ENCODE measurements around the gene TMEM53. TPM values are rescaled to one million over a fixed set of nuclear protein-coding genes. Genes with fewer than 3 reads are reported as not detected.
A peak's percentile ranks its signal among the peaks of the same experiment; 100 is the strongest.

Gene TMEM53
- total RNA-seq, 2 experiments from 2014 or later = 4.5 to 4.9 TPM

- Mint-ChIP-seq H3K9me3 (no peaks in the 10 kb centered on the region), H3K4me1 (ENCODE audit: low read depth) (peaks cover 16% of the 10 kb centered on the region), H3K36me3 (ENCODE audit: low read depth) (no peaks in the 10 kb centered on the region), H3K4me3 (no peak overlapping the region), H3K27ac (no peak overlapping the region), H3K27me3 (ENCODE audit: low read depth) (no peaks in the 10 kb centered on the region)
- CTCF ChIA-PET = interaction anchor here (0.9 to 4.4 kb wide), 4 partner anchors 10 to 43 kb away, joined by 3 to 38 read pairs (median 3); no protein-coding TSS in a partner anchor
- DNase-seq = peak; percentile 45
- intact Hi-C loops (cut with micrococcal nuclease) = no loop called here
Measured at GRCh38 chr1:44664730-44665370, 9.4 kb downstream of the TMEM53 start.

DNA sequence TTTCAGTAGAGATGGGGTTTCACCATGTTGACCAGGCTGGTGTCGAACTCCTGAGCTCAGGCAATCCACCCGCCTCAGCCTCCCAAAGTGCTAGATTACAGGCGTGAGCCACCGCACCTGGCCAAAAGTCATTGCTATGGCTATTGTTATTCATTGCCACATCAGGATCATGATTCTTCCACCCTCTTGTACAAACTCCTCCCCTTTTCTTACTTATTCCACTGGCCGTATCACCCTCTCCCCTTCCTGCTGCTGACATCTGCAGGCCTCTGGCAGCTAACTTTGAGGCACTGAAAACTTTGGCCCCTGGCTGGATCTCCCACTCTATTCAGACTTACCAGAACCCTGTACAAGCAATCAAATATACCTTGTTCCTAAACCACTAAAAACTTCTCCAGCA is 10.9 kb downstream of the TMEM53 start:
- no peak for DNase-seq
- CTCF ChIA-PET = interaction anchor here (4.4 kb wide), 1 partner anchor 11 kb away, joined by 38 read pairs; no protein-coding TSS in a partner anchor
- intact Hi-C loops (cut with micrococcal nuclease) = no loop called here
- H3K4me1 Mint-ChIP-seq (ENCODE audit: low read depth) = peaks cover 16% of the 10 kb centered on the region
- H3K27me3 Mint-ChIP-seq (ENCODE audit: low read depth) = no peaks in the 10 kb centered on the region
- H3K9me3 Mint-ChIP-seq = no peaks in the 10 kb centered on the region
- no peak overlapping the region for H3K27ac Mint-ChIP-seq
- no peak overlapping the region for H3K4me3 Mint-ChIP-seq
- H3K36me3 Mint-ChIP-seq (ENCODE audit: low read depth) = no peaks in the 10 kb centered on the region

- Mint-ChIP-seq H3K27ac (no peak overlapping the region), H3K9me3 (no peaks in the 10 kb centered on the region), H3K4me3 (no peak overlapping the region), H3K4me1 (ENCODE audit: low read depth) (peaks cover 16% of the 10 kb centered on the region), H3K36me3 (ENCODE audit: low read depth) (no peaks in the 10 kb centered on the region), H3K27me3 (ENCODE audit: low read depth) (no peaks in the 10 kb centered on the region)
- DNase-seq = no peak
- CTCF ChIA-PET = interaction anchor here (1.2 to 4.4 kb wide), 2 partner anchors 10 to 54 kb away, joined by 3 to 38 read pairs; no protein-coding TSS in a partner anchor
- intact Hi-C loops (cut with micrococcal nuclease) = no loop called here
Measured at GRCh38 chr1:44662683-44663030, 11.6 kb downstream of the TMEM53 start.

GRCh38 chr1:44661781-44662682 is 12.2 kb downstream of the TMEM53 start:
- intact Hi-C loops (cut with micrococcal nuclease) = no loop called here
- H3K9me3 Mint-ChIP-seq = no peaks in the 10 kb centered on the region
- DNase-seq = no peak
- no peak overlapping the region for H3K27ac Mint-ChIP-seq
- H3K4me3 Mint-ChIP-seq = no peak overlapping the region
- H3K27me3 Mint-ChIP-seq (ENCODE audit: low read depth) = no peaks in the 10 kb centered on the region
- peaks cover 16% of the 10 kb centered on the region for H3K4me1 Mint-ChIP-seq (ENCODE audit: low read depth)
- CTCF ChIA-PET = interaction anchor here (0.6 to 4.4 kb wide), 3 partner anchors 10 to 279 kb away, joined by 3 to 38 read pairs (median 3); no protein-coding TSS in a partner anchor
- H3K36me3 Mint-ChIP-seq (ENCODE audit: low read depth) = no peaks in the 10 kb centered on the region

- Mint-ChIP-seq H3K27ac (no peak overlapping the region), H3K4me1 (ENCODE audit: low read depth) (peaks cover 15% of the 10 kb centered on the region), H3K9me3 (no peaks in the 10 kb centered on the region), H3K36me3 (ENCODE audit: low read depth) (no peaks in the 10 kb centered on the region), H3K27me3 (ENCODE audit: low read depth) (no peaks in the 10 kb centered on the region), H3K4me3 (no peak overlapping the region)
- CTCF ChIA-PET = interaction anchor here (0.9 kb wide), 1 partner anchor 8 kb away, joined by 3 read pairs; no protein-coding TSS in a partner anchor
- DNase-seq = no peak
- intact Hi-C loops (cut with micrococcal nuclease) = no loop called here
Measured at GRCh38 chr1:44660176-44660575, 14.1 kb downstream of the TMEM53 start.

DNA sequence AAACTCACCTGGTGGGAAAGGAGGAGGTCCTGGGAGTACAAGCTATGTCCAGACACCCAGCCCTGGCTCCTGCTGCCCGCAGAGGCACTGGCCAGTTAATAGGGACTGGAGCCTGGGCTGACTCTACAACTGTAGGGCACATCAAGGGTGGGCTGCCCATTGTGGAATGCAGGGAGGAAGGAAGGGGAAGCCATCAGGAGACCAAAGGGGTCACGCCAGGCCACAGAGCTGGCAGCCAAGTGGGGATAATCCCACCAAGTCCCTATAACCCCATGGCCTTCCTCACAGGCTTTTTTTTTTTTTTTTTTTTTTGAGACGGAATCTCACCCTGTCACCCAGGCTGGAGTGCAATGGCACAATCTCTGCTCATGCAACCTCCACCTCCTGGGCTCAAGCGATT is 14.7 kb downstream of the TMEM53 start:
- no peak overlapping the region for H3K4me3 Mint-ChIP-seq
- no peak overlapping the region for H3K27ac Mint-ChIP-seq
- no peaks in the 10 kb centered on the region for H3K9me3 Mint-ChIP-seq

GRCh38 chr1:44655609-44656008 is 18.7 kb downstream of the TMEM53 start:
- DNase-seq = no peak
- Mint-ChIP-seq H3K27me3 (ENCODE audit: low read depth) (no peaks in the 10 kb centered on the region), H3K4me3 (no peak overlapping the region), H3K36me3 (ENCODE audit: low read depth) (no peaks in the 10 kb centered on the region), H3K27ac (no peak overlapping the region), H3K9me3 (no peaks in the 10 kb centered on the region), H3K4me1 (ENCODE audit: low read depth) (no peaks in the 10 kb centered on the region)
- CTCF ChIA-PET = interaction anchor here (1.1 to 2.0 kb wide), 4 partner anchors 13 to 41 kb away, joined by 3 to 7 read pairs (median 3); no protein-coding TSS in a partner anchor
- intact Hi-C loops (cut with micrococcal nuclease) = no loop called here

More for the DNA sequence above, 14.7 kb downstream of the TMEM53 start:
- Mint-ChIP-seq H3K27me3 (ENCODE audit: low read depth) (no peaks in the 10 kb centered on the region), H3K4me1 (ENCODE audit: low read depth) (peaks cover 8% of the 10 kb centered on the region), H3K36me3 (ENCODE audit: low read depth) (no peaks in the 10 kb centered on the region)
- intact Hi-C loops (cut with micrococcal nuclease) = no loop called here
- CTCF ChIA-PET = no interaction called here
- DNase-seq = no peak

- no peaks in the 10 kb centered on the region for H3K27me3 Mint-ChIP-seq (ENCODE audit: low read depth)
- no peak for DNase-seq
- H3K36me3 Mint-ChIP-seq (ENCODE audit: low read depth) = peaks cover 2% of the 10 kb centered on the region
- no peaks in the 10 kb centered on the region for H3K4me1 Mint-ChIP-seq (ENCODE audit: low read depth)
- no peak overlapping the region for H3K4me3 Mint-ChIP-seq
- no peak overlapping the region for H3K27ac Mint-ChIP-seq
- CTCF ChIA-PET = interaction anchor here (1.1 to 2.0 kb wide), 2 partner anchors 13 to 14 kb away, joined by 3 to 7 read pairs; no protein-coding TSS in a partner anchor
- intact Hi-C loops (cut with micrococcal nuclease) = no loop called here
- no peaks in the 10 kb centered on the region for H3K9me3 Mint-ChIP-seq
Measured at GRCh38 chr1:44654621-44655187, 19.6 kb downstream of the TMEM53 start.

GRCh38 chr1:44653107-44653964 is 20.9 kb downstream of the TMEM53 start:
- Mint-ChIP-seq H3K4me1 (ENCODE audit: low read depth) (no peaks in the 10 kb centered on the region), H3K9me3 (no peaks in the 10 kb centered on the region), H3K27me3 (ENCODE audit: low read depth) (no peaks in the 10 kb centered on the region), H3K4me3 (no peak overlapping the region), H3K27ac (no peak overlapping the region), H3K36me3 (ENCODE audit: low read depth) (peaks cover 9% of the 10 kb centered on the region)
- DNase-seq = no peak
- intact Hi-C loops (cut with micrococcal nuclease) = loop anchor here (1.0 kb wide), 4 partner anchors 44 to 436 kb away; no protein-coding TSS in a partner anchor
- CTCF ChIA-PET = interaction anchor here (0.5 to 4.3 kb wide), 41 partner anchors 10 to 606 kb away, joined by 3 to 135 read pairs (median 4); partner anchors contain the start of genes ARMH1 and TMEM53

DNA sequence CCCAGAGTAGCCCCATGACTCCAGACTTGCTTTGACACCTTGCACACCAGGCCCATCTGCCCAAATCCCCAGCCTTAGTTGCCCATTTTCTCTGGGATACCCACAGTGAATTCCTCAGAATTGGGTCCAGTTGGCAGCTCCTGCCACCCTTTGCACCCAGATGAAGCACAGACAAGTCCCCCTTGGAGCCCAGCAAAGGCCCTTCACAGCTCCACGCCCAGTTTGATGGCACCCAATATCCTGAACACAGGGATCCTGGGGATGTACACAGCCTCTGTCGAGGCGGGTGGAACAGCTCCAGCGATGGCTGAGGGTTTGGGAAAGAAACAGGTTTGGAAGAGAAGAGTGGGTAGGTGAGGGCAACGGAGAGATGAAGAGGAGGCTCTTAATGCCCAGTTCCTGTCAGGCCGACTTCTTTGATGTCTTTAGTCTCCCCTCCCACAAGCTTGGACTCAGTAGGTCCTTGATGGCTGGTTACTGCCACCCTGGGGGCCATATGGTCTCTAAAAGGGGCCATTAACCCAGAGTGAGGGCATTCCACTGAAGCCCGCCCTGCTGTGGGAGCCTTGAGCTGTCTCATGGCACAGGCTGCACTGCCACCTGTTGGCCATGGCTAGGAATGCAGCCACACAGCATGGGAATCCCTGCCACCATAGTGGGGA is 21.7 kb downstream of the TMEM53 start:
- Mint-ChIP-seq H3K27me3 (ENCODE audit: low read depth) (no peaks in the 10 kb centered on the region), H3K27ac (no peak overlapping the region), H3K4me3 (no peak overlapping the region), H3K9me3 (no peaks in the 10 kb centered on the region), H3K4me1 (ENCODE audit: low read depth) (no peaks in the 10 kb centered on the region), H3K36me3 (ENCODE audit: low read depth) (peaks cover 9% of the 10 kb centered on the region)
- intact Hi-C loops (cut with micrococcal nuclease) = loop anchor here (1.0 kb wide), 4 partner anchors 43 to 435 kb away; no protein-coding TSS in a partner anchor
- peak; percentile 83 for DNase-seq
- CTCF ChIA-PET = interaction anchor here (0.5 to 4.3 kb wide), 47 partner anchors 8 to 1100 kb away, joined by 3 to 135 read pairs (median 4); partner anchors contain the start of genes ARMH1 and TMEM53

GRCh38 chr1:44651069-44651468 is 23.2 kb downstream of the TMEM53 start:
- no peak overlapping the region for H3K4me3 Mint-ChIP-seq
- H3K9me3 Mint-ChIP-seq = no peaks in the 10 kb centered on the region
- no peaks in the 10 kb centered on the region for H3K4me1 Mint-ChIP-seq (ENCODE audit: low read depth)
- no peak for DNase-seq
- intact Hi-C loops (cut with micrococcal nuclease) = no loop called here
- H3K27ac Mint-ChIP-seq = no peak overlapping the region
- CTCF ChIA-PET = interaction anchor here (0.6 to 4.3 kb wide), 7 partner anchors 12 to 273 kb away, joined by 3 to 135 read pairs (median 25); no protein-coding TSS in a partner anchor
- H3K36me3 Mint-ChIP-seq (ENCODE audit: low read depth) = peaks cover 9% of the 10 kb centered on the region
- no peaks in the 10 kb centered on the region for H3K27me3 Mint-ChIP-seq (ENCODE audit: low read depth)
